Keratinocyte (primary cell): ENCODE results near the gene NCK2.

ENCODE experiments used
- EZH2 ChIP-seq: IDR thresholded peaks from one replicate; pipeline ENCODE4 v1.6.1; 2012; ENCODE audit warnings: inconsistent platforms, mild to moderate bottlenecking, low read length, moderate library complexity
- TF ChIP-seq, protein P1 (sequence below), 3 experiments: IDR thresholded peaks in 1 of 3; conservative IDR thresholded peaks in 1 of 3; optimal IDR thresholded peaks in 1 of 3; 2 replicates in 2 of 3; 3 replicates in 1 of 3; pipeline versions ENCODE3 to v1.5.1; 2011; ENCODE audit warnings: low read length in 3 of 3, mild to moderate bottlenecking in 3 of 3, moderate library complexity in 2 of 3, control low read depth in 1 of 3, inconsistent platforms in 1 of 3; ENCODE audit not compliant: insufficient read depth in 2 of 3; ENCODE audit errors: extremely low read depth in 1 of 3

DNA sequence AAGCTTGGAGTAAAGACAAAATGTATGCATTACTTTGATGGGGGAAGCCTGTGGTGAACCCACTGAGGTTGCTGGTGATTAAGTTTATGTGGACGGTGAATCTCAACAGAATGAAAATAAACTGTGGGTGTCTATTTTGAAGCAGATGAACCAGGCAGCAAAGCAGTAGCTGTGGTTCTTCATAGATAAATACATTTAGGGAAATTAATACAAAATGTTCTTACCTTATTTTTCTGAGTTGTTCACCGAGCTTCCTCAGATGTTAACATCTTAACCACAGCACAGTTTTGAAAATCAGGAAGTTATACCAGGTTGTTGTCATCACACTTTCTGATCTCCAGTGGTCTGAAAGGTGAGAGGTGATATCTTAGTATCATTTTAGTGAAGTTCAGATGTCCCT is 53.9 kb downstream of the NCK2 start:
- TF ChIP-seq, protein P1, sequence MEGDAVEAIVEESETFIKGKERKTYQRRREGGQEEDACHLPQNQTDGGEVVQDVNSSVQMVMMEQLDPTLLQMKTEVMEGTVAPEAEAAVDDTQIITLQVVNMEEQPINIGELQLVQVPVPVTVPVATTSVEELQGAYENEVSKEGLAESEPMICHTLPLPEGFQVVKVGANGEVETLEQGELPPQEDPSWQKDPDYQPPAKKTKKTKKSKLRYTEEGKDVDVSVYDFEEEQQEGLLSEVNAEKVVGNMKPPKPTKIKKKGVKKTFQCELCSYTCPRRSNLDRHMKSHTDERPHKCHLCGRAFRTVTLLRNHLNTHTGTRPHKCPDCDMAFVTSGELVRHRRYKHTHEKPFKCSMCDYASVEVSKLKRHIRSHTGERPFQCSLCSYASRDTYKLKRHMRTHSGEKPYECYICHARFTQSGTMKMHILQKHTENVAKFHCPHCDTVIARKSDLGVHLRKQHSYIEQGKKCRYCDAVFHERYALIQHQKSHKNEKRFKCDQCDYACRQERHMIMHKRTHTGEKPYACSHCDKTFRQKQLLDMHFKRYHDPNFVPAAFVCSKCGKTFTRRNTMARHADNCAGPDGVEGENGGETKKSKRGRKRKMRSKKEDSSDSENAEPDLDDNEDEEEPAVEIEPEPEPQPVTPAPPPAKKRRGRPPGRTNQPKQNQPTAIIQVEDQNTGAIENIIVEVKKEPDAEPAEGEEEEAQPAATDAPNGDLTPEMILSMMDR (optimal IDR thresholded peaks at IDR 0.05 in 1 of 3, IDR thresholded peaks at IDR 0.05 in 1 of 3, conservative IDR thresholded peaks at IDR 0.05 in 1 of 3; ENCODE audit: extremely low read depth in 1 of 3, insufficient read depth in 2 of 3, low read length in 3 of 3), result no peak
- no peak for TF ChIP-seq EZH2
